MCF 10A (cell line): ENCODE results near the gene LELP1. TPM values are rescaled to one million over a fixed set of nuclear protein-coding genes. Genes with fewer than 3 reads are reported as not detected.

Source experiments
- BruUV-seq: library from RNA; stranded (reverse); fragments of 400-500 nt; replicated peaks from 2 replicates; lab custom pipeline; 2021; lab: Mats Ljungman, UMichigan
- CTCF ChIA-PET: fragments of 300-600 bp; sonication (Branson Sonifier 250); formaldehyde crosslinking; extraction: SDS; loops from one replicate; lab custom pipeline; 2021; ENCODE audit warnings: antibody characterized with exemption, inconsistent platforms; lab: Yijun Ruan, JAX
- POLR2A ChIA-PET: fragments of 300-600, 350-650 bp; sonication (Branson Sonifier 250); formaldehyde crosslinking; extraction: SDS; loops from one replicate; lab custom pipeline; 2020; ENCODE audit warnings: antibody characterized with exemption, inconsistent platforms; lab: Yijun Ruan, JAX
- DNase-seq: peaks from one replicate; pipeline ENCODE4 v3.0.0-alpha.2; 2018; ENCODE audit not compliant: unreplicated experiment
- H3K27ac Mint-ChIP-seq: one replicate; pipeline ENCODE4 v1.8.0; 2022; ENCODE audit warnings: mild to moderate bottlenecking, low read depth, mixed read lengths; ENCODE audit not compliant: unreplicated experiment
- H3K27me3 Mint-ChIP-seq: one replicate; pipeline ENCODE4 v1.8.0; 2022; ENCODE audit warnings: mixed read lengths; ENCODE audit not compliant: insufficient read depth, unreplicated experiment
- H3K36me3 Mint-ChIP-seq: one replicate; pipeline ENCODE4 v1.8.0; 2022; ENCODE audit warnings: mild to moderate bottlenecking, moderate library complexity, mixed read lengths; ENCODE audit not compliant: insufficient read depth, unreplicated experiment
- H3K4me1 Mint-ChIP-seq: one replicate; pipeline ENCODE4 v1.8.0; 2022; ENCODE audit warnings: mixed read lengths; ENCODE audit not compliant: insufficient read depth, unreplicated experiment
- H3K4me3 Mint-ChIP-seq: one replicate; pipeline ENCODE4 v1.8.0; 2022; ENCODE audit warnings: mild to moderate bottlenecking, moderate library complexity, mixed read lengths; ENCODE audit not compliant: unreplicated experiment
- H3K9me3 Mint-ChIP-seq: one replicate; pipeline ENCODE4 v1.8.0; 2022; ENCODE audit warnings: mixed read lengths; ENCODE audit not compliant: unreplicated experiment
- CTCF ChIP-seq: fragments of 200-600 bp; IDR thresholded peaks from one replicate; pipeline ENCODE4 v1.8.0; 2022; ENCODE audit warnings: antibody characterized with exemption, mild to moderate bottlenecking; ENCODE audit not compliant: unreplicated experiment
- intact Hi-C: fragments of 100-400 bp; cut with micrococcal nuclease; formaldehyde crosslinking; loops from 2 replicates; pipeline ENCODE4 v1.14.1; 2022
- total RNA-seq: library from RNA; stranded (reverse); gene quantifications from 2 replicates; pipeline ENCODE4 v1.2.3, GENCODE V29; 2022

The LELP1 gene
- total RNA-seq, 1 experiment from 2014 or later: not detected

DNA sequence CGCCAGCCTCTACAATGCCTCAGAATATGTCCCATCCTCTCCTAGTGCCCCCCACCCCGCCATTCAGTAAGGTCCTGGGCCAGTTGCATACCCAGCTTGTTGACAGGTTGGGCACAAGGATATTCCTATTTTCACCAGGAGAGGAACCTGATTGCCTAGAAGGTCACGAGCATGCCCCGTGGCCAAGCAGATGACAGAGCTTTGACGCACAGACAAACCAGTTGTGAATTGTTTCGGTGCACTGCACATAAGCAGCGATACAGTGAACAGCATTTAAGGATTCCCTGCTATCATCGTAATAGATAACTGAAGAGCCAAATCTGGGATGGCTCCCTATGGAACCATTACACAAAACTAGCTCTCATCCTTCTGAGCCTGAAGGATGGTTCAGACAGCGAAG is 3.4 kb downstream of the LELP1 start:
- no peak for TF ChIP-seq CTCF
- H3K9me3 Mint-ChIP-seq: no peaks in the 10 kb centered on the region
- no peak overlapping the region for H3K27ac Mint-ChIP-seq
- BruUV-seq: no TSS peak
- H3K4me3 Mint-ChIP-seq: no peak overlapping the region
- no peaks in the 10 kb centered on the region for H3K36me3 Mint-ChIP-seq
- DNase-seq: no peak
- intact Hi-C loops: no loop called here
- peaks cover 33% of the 10 kb centered on the region for H3K27me3 Mint-ChIP-seq
- POLR2A ChIA-PET: interaction anchor here (0.6 kb wide), 1 partner anchor 99 kb away, joined by 4 read pairs; no protein-coding TSS in a partner anchor
- CTCF ChIA-PET: interaction anchor here (0.6 to 2.1 kb wide), 7 partner anchors 14 to 1778 kb away, joined by 3 to 8 read pairs (median 6); no protein-coding TSS in a partner anchor
- H3K4me1 Mint-ChIP-seq: no peaks in the 10 kb centered on the region

- no peaks in the 10 kb centered on the region for H3K9me3 Mint-ChIP-seq
- DNase-seq: no peak
- ChIA-PET CTCF (interaction anchor here (0.6 to 3.3 kb wide), 4 partner anchors 12 to 340 kb away, joined by 3 to 20 read pairs (median 4); no protein-coding TSS in a partner anchor), POLR2A (interaction anchor here (0.6 to 0.7 kb wide), 2 partner anchors 9 to 356 kb away, joined by 3 read pairs; no protein-coding TSS in a partner anchor)
- no peak for TF ChIP-seq CTCF
- H3K27me3 Mint-ChIP-seq: peaks cover 22% of the 10 kb centered on the region
- no peaks in the 10 kb centered on the region for H3K36me3 Mint-ChIP-seq
- H3K4me1 Mint-ChIP-seq: no peaks in the 10 kb centered on the region
- no peak overlapping the region for H3K4me3 Mint-ChIP-seq
- intact Hi-C loops: no loop called here
- no peak overlapping the region for H3K27ac Mint-ChIP-seq
- BruUV-seq: no TSS peak
Measured at GRCh38 chr1:153210206-153210605, 7.0 kb downstream of the LELP1 start.

GRCh38 chr1:153212201-153212600 is 9.0 kb downstream of the LELP1 start:
- Mint-ChIP-seq H3K27ac (no peak overlapping the region), H3K27me3 (peaks cover 28% of the 10 kb centered on the region), H3K36me3 (no peaks in the 10 kb centered on the region), H3K4me1 (no peaks in the 10 kb centered on the region), H3K9me3 (no peaks in the 10 kb centered on the region), H3K4me3 (no peak overlapping the region)
- no peak for DNase-seq
- TF ChIP-seq CTCF: no peak
- no TSS peak for BruUV-seq
- POLR2A ChIA-PET: interaction anchor here (1.0 to 1.2 kb wide), 2 partner anchors 11 to 21 kb away, joined by 3 to 5 read pairs; no protein-coding TSS in a partner anchor
- CTCF ChIA-PET: interaction anchor here (0.6 to 3.1 kb wide), 6 partner anchors 10 to 341 kb away, joined by 3 to 29 read pairs (median 4); no protein-coding TSS in a partner anchor
- intact Hi-C loops: no loop called here

DNA sequence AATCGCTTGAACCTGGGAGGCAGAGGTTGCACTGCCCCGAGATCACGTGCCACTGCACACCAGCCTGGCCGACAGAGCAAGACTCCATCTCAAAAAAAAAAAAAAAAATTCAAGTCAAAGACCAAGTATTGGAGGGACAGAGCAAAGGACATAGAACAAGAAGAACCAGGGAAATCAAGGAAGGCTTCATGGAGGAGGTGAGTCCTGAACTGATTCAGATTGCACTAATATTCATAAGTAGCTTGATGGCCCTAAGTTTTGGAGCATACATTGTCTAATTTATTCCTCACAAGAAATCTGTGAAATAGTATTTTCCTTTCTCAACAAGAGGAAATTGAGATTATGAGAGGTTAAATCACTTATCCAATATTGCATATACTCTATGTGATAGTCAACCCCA is 10.3 kb downstream of the LELP1 start:
- Mint-ChIP-seq H3K36me3 (no peaks in the 10 kb centered on the region), H3K9me3 (no peaks in the 10 kb centered on the region), H3K27me3 (peaks cover 40% of the 10 kb centered on the region), H3K4me1 (no peaks in the 10 kb centered on the region), H3K27ac (no peak overlapping the region), H3K4me3 (no peak overlapping the region)
- TF ChIP-seq CTCF: no peak
- intact Hi-C loops: no loop called here
- BruUV-seq: no TSS peak
- ChIA-PET POLR2A (interaction anchor here (0.7 kb wide), 1 partner anchor 455 kb away, joined by 3 read pairs; no protein-coding TSS in a partner anchor), CTCF (interaction anchor here (0.6 to 3.1 kb wide), 5 partner anchors 9 to 557 kb away, joined by 3 to 29 read pairs (median 6); no protein-coding TSS in a partner anchor)
- no peak for DNase-seq
